ENCODE results near the gene CA11.

- TF ChIP-seq POLR2AphosphoS5 (IDR thresholded peaks at IDR 0.05; ENCODE audit: low read depth, low read length) (no peak), POLR2A (IDR thresholded peaks at IDR 0.05; ENCODE audit: low read depth, low read length) (no peak)
These were observed 32.2 kb upstream of the CA11 start for GRCh38 chr19:48678201-48678600.

Data from GM12891 (cell line).